Heart left ventricle (tissue), 16 donors: ENCODE results near the gene TAF4. TPM values are rescaled to one million over a fixed set of nuclear protein-coding genes. Genes with fewer than 3 reads are reported as not detected.

Source experiments
- ATAC-seq, 4 donors: fragments of 200-7000 bp; cut with Tn5 transposase; one replicate each; pipeline ENCODE4 v1.9.1; 2020 to 2022; ENCODE audit warnings: moderate library complexity in 4 of 4, mild to moderate bottlenecking in 3 of 4, moderate number of reproducible peaks in 1 of 4
- DNase-seq, 5 donors: peaks; one replicate each; pipeline ENCODE4 v3.0.0-alpha.2; 2020
- H3K27ac ChIP-seq, 12 donors: fragments of 200-600 bp; sonication (generic) in 4 of 12; one replicate each; pipeline versions ENCODE4 v1.5.0 to v1.8.0; 2016 to 2022; ENCODE audit warnings: mild to moderate bottlenecking in 2 of 12
- H3K27me3 ChIP-seq, 9 donors: fragments of 200-600 bp; sonication (generic) in 2 of 9; one replicate each; pipeline versions ENCODE4 v1.5.1 to v1.8.0; 2016 to 2022; ENCODE audit warnings: mild to moderate bottlenecking in 3 of 9
- H3K36me3 ChIP-seq, 9 donors: fragments of 200-600 bp; sonication (generic) in 2 of 9; one replicate each; pipeline versions ENCODE4 v1.5.0 to v1.8.0; 2018 to 2022; ENCODE audit warnings: mild to moderate bottlenecking in 2 of 9
- H3K4me1 ChIP-seq, 12 donors: fragments of 200-600 bp; sonication (generic) in 4 of 12; one replicate each; pipeline versions ENCODE4 v1.5.0 to v1.8.0; 2016 to 2022; ENCODE audit warnings: mild to moderate bottlenecking in 3 of 12
- H3K4me3 ChIP-seq, 12 donors: fragments of 200-600 bp; sonication (generic) in 4 of 12; one replicate each; pipeline versions ENCODE4 v1.5.0 to v1.8.0; 2017 to 2022; ENCODE audit warnings: mild to moderate bottlenecking in 9 of 12, moderate library complexity in 4 of 12
- H3K9me3 ChIP-seq, 12 donors: fragments of 200-600 bp; sonication (generic) in 4 of 12; one replicate each; pipeline versions ENCODE4 v1.5.0 to v1.8.0; 2016 to 2022; ENCODE audit warnings: mild to moderate bottlenecking in 1 of 12
- POLR2A ChIP-seq, 2 donors: fragments of 450-650 bp; IDR thresholded peaks; one replicate each; pipeline ENCODE4 v1.6.1; 2017; ENCODE audit warnings: antibody characterized with exemption in 2 of 2, mild to moderate bottlenecking in 2 of 2, moderate library complexity in 2 of 2
- WGBS, 4 donors: extraction: QIAGEN DNeasy Blood & Tissue Kit in 2 of 4; methylation state at CpG; one replicate each; pipeline versions ENCODE4 v1.1.5 to v1.1.7; 2013 to 2018; 5-methylcytosine and 5-hydroxymethylcytosine counted together
- intact Hi-C, 10 donors: fragments of 100-400 bp; cut with DNase I; formaldehyde crosslinking; loops; one replicate each; pipeline versions ENCODE4 v1.11.1 to v1.14.2; 2022
- long read RNA-seq, 3 donors: library from polyadenylated mRNA; unstranded; transcript quantifications; one replicate each; pipeline ENCODE4 v2.0.0, GENCODE V29; 2020 to 2021
- polyA plus RNA-seq, 2 donors: library from polyadenylated mRNA; stranded (reverse); fragments of 200-250 nt; gene quantifications; one replicate each; pipeline ENCODE4 v1.2.3, GENCODE V29; 2013
- total RNA-seq, 9 donors: library from RNA; depleted of rRNA in 2 of 9; stranded (reverse); fragments of >200 nt in 2 of 9; fragmentation: NEBNext Ultra II Directional in 3 of 9; extraction: Animal tissue kit (Norgen Biotek cat#: 25700) in 3 of 9; gene quantifications; one replicate each; pipeline versions ENCODE4 v1.1.0 to v1.2.4, GENCODE V29; 2016 to 2023
- TF ChIP-seq, protein P1 (sequence below), 12 donors: fragments of 200-600 bp; sonication (generic) in 4 of 12; IDR thresholded peaks; one replicate each; pipeline versions ENCODE4 v1.5.0 to v1.8.0; 2018 to 2022; ENCODE audit warnings: antibody characterized with exemption in 12 of 12, mild to moderate bottlenecking in 5 of 12
- donor health status: ischemic (EF 13 %, LVEDD 7.1; RV severe dilation, severe dysfunction).
- donor health status: healthy with polysubstance abuse.
- donor health status: DM: no; HTN: yes; CAD: no.
- donor health status: DM: no; HTN: no; CAD: no.
- donor health status: ischemic (EF 25% LVEDD 6.9; RV normal size, moderate dysfunction).
- donor health status: ischemic (EF 25% LVEDD 5.7; RV mildly dilated, moderate dysfunction).
- donor health status: healthy.
- donor health status: DM: yes; HTN: yes; CAD: no.
- donor health status: ischemic (EF 35%, LVEDD 5.7; RV mildly dilated, moderate dysfunction).
- donor health status: nonischemic (EF 11% LVEDD 7.7; RV severe dilation, severe dysfunction).
- donor health status: DM: yes; HTN: yes; CAD: no.
- donor health status: PGD.
- donor health status: ischemic (EF 29% LVEDD 5.4; RV normal size, mild dysfunction).
- donor health status: nonischemic (EF 23%, LVEDD 6.1; RV moderate dilation, normal function).

Gene TAF4
- total RNA-seq (10 to 100 TPM in 7 of 9 donors, 1 to 10 TPM in 2; 7.8 to 37.7 (median 11.4) TPM), polyA plus RNA-seq (1 to 10 TPM; 4.5 to 6.1 TPM)
- long read RNA-seq, donor 1, full-length matches to known transcripts, result 1 of 8 reads
- long read RNA-seq, donor 1, partial matches to known transcripts, result 4 of 8 reads
- long read RNA-seq, donor 1, other reads (novel, unspliced or antisense), result 3 of 8 reads
- long read RNA-seq, donor 2, partial matches to known transcripts, result 0 of 1 reads
- long read RNA-seq, donor 2, other reads (novel, unspliced or antisense), result 0 of 1 reads
- long read RNA-seq, donor 3, full-length matches to known transcripts, result 1 of 6 reads
- long read RNA-seq, donor 3, partial matches to known transcripts, result 4 of 6 reads
- long read RNA-seq, donor 3, other reads (novel, unspliced or antisense), result 1 of 6 reads

DNA sequence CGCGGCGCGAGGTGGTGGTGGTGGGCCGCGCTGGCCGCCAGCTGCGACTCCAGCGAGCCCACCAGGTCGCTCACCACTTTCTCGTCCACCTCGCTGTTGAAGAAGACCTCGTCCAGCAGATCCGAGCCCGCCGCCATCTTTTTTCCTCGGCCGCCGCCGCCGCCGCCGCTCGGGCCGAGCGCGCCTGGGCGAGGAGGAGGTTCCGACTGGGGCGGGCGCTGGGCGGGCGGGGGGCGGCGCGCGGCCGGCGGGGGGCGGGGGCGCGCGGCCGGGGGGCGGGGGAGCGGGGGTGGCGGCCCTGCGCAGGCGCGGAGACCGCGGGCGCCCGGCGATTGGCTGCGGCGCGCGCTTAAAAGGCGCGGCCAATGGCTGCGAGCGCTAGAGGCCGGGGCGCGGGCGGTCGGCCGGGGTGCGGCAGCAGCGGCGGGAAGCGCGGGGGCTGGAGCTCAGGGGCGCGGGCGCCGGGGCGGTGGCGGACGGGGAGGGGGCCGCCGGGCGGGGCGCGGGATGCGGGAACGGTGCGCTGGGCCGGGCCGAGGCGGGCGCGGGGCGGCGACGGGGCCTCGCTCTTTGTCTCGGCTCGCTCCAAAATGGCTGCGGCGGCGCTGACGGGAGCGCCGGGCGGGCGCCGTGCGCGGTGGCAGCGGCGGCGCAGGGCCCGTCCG is at the start of gene TAF4:
Gene TAF4 (minus strand): TSS at position 208 of the 665 bp plus-strand sequence. CDS start 71 bp downstream, at position 137.
- intact Hi-C loops, result loop anchor here (1.0 to 5.0 kb wide), 7 partner anchors 51 to 76 kb away; partner anchors contain the start of genes PSMA7 (in 4 of the 10), SS18L1 (in 4 of the 10) and LSM14B (in 2 of the 10)
- WGBS, 4 donors, result 0% methylated on average over 5 to 116 of the region's 116 CpGs

DNA sequence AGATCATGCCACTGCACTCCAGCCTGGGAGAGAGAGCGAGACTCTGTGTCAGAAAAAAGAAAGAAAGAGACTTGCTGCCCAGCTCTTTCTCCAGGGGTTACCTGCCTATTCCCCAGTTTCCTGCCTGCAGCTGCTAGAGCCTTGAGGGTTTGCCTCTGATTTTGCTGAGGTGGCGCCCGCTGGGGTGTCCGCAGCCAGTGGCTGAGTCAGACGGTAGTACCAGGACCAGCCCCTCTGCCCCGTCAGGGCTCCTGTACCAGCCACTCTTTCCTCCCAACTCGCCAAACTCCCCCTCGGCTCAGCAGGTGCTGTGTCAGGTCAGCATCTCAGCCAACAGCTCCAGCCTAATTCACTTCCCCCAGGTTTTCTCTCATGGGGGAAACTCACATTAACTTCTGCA is 49.2 kb upstream of the TAF4 start:
- Histone ChIP-seq H3K27me3 (peaks cover 0 to 12% (median 0%) of the 10 kb centered on the region in 9 donors), H3K9me3 (peaks cover 0 to 40% (median 15%) of the 10 kb centered on the region in 12 donors), H3K4me3 (no peak overlapping the region), H3K27ac (no peak overlapping the region), H3K4me1 (peaks cover 0 to 29% (median 14%) of the 10 kb centered on the region in 12 donors), H3K36me3 (no peaks in the 10 kb centered on the region)
- intact Hi-C loops, result loop anchor here in 3 of 10 donors (5.0 kb wide), 1 partner anchor 48 kb away; the partner anchor contains the start of gene TAF4 (in 3 of the 3)
- ATAC-seq, result no peak
- DNase-seq, result no peak
- TF ChIP-seq POLR2A (IDR thresholded peaks at IDR 0.05), result no peak
- TF ChIP-seq, protein P1, sequence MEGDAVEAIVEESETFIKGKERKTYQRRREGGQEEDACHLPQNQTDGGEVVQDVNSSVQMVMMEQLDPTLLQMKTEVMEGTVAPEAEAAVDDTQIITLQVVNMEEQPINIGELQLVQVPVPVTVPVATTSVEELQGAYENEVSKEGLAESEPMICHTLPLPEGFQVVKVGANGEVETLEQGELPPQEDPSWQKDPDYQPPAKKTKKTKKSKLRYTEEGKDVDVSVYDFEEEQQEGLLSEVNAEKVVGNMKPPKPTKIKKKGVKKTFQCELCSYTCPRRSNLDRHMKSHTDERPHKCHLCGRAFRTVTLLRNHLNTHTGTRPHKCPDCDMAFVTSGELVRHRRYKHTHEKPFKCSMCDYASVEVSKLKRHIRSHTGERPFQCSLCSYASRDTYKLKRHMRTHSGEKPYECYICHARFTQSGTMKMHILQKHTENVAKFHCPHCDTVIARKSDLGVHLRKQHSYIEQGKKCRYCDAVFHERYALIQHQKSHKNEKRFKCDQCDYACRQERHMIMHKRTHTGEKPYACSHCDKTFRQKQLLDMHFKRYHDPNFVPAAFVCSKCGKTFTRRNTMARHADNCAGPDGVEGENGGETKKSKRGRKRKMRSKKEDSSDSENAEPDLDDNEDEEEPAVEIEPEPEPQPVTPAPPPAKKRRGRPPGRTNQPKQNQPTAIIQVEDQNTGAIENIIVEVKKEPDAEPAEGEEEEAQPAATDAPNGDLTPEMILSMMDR (IDR thresholded peaks at IDR 0.05), result no peak
- 45 to 74% (median 63%) methylated on average over 8 of the region's 8 CpGs for WGBS, 4 donors

More for the DNA sequence above, at the start of gene TAF4:
- no peaks in the 10 kb centered on the region for H3K27me3 ChIP-seq
- H3K4me3 ChIP-seq, result peak within 1 kb of the TSS; percentile 60 to 87 (median 70)
- H3K27ac ChIP-seq, result peak within 1 kb of the TSS; percentile 74 to 94 (median 89)
- ATAC-seq (peak; percentile 54 to 65 (median 58)), DNase-seq (peak; percentile 73 to 89 (median 81))
- TF ChIP-seq, protein P1 (IDR thresholded peaks at IDR 0.05), result no peak
- TF ChIP-seq POLR2A (IDR thresholded peaks at IDR 0.05), result peak in 1 of 2 donors; percentile 85
- H3K4me1 ChIP-seq, result peaks cover 2 to 41% (median 30%) of the 10 kb centered on the region in 12 donors
- H3K36me3 ChIP-seq, result no peaks in the 10 kb centered on the region
- H3K9me3 ChIP-seq, result no peaks in the 10 kb centered on the region

DNA sequence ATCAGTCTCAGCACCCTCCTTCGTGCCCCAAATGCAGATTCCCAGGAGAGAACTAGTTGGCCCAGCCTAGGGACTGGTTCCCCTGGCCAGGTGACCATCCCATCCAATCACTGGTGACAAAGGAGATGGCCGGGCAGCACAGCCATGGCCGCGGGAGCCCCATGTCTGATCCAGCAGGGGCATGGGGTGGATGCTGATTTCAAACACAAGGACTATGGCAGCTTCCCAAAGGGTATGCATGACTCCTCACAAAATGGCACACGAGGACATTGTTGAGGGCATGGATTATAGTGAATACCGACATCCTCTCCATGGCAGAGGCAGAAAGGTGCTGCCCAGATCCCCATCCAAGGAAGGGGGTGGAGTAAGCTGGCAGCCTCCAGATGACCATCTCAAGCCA is 46.7 kb upstream of the TAF4 start:
- DNase-seq (no peak), ATAC-seq (no peak)
- TF ChIP-seq, protein P1 (IDR thresholded peaks at IDR 0.05), result no peak
- TF ChIP-seq POLR2A (IDR thresholded peaks at IDR 0.05), result no peak
- intact Hi-C loops, result no loop called here
- 90 to 95% (median 94%) methylated on average over 5 to 6 of the region's 6 CpGs for WGBS, 4 donors
- Histone ChIP-seq H3K27ac (no peak overlapping the region), H3K9me3 (peaks cover 0 to 65% (median 37%) of the 10 kb centered on the region in 12 donors), H3K36me3 (no peaks in the 10 kb centered on the region), H3K27me3 (peaks cover 0 to 8% (median 0%) of the 10 kb centered on the region in 9 donors), H3K4me3 (no peak overlapping the region), H3K4me1 (peaks cover 0 to 6% (median under 1%) of the 10 kb centered on the region in 12 donors)

DNA sequence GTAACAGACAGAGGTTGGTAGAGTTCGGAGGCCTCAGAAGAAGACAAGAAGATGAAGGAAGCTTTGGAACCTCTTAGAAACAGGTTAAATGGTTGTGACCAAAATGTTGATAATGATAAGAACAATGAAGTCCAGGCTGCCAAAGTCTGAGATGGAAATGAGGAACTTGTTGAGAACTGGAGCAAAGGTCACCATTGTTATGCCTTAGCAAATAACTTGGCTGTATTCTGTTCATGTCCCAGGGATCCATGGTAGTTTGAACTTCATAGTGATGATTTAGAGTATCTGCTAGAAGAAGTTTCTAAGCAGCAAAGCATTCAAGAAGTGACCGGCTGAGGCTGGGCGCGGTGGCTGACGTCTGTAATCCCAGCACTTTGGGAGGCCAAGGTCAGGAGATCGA is 45.5 kb upstream of the TAF4 start:
- H3K27ac ChIP-seq, result no peak overlapping the region
- H3K36me3 ChIP-seq, result no peaks in the 10 kb centered on the region
- ATAC-seq (no peak), DNase-seq (no peak)
- intact Hi-C loops, result no loop called here
- no peaks in the 10 kb centered on the region for H3K4me1 ChIP-seq
- peaks cover 0 to 4% (median 0%) of the 10 kb centered on the region in 9 donors for H3K27me3 ChIP-seq
- no peak overlapping the region for H3K4me3 ChIP-seq
- 80 to 94% (median 88%) methylated on average over 6 of the region's 6 CpGs for WGBS, 4 donors
- H3K9me3 ChIP-seq, result peaks cover 0 to 77% (median 48%) of the 10 kb centered on the region in 12 donors
- TF ChIP-seq POLR2A (IDR thresholded peaks at IDR 0.05), result no peak
- TF ChIP-seq, protein P1 (IDR thresholded peaks at IDR 0.05), result no peak
